HG02885 (cell line): Measurements from ENCODE around the gene GGPS1.
"Not testable (repeated sequence)": the region's sequence is repeated elsewhere in the genome, so short reads cannot be mapped to it uniquely, and the experiment has no call there.

Experiments used
- ATAC-seq: cut with Tn5 transposase; IDR thresholded peaks from one replicate; pipeline ENCODE4 v1.9.1; 2021; ENCODE audit warnings: mild to moderate bottlenecking; ENCODE audit not compliant: unreplicated experiment, poor library complexity

GGPS1 gene

GRCh38 chr1:235331401-235331800 is 3.0 kb downstream of the GGPS1 start:
- no peak for ATAC-seq

GRCh38 chr1:235336903-235337302 is 8.5 kb downstream of the GGPS1 start:
- no peak for ATAC-seq

DNA sequence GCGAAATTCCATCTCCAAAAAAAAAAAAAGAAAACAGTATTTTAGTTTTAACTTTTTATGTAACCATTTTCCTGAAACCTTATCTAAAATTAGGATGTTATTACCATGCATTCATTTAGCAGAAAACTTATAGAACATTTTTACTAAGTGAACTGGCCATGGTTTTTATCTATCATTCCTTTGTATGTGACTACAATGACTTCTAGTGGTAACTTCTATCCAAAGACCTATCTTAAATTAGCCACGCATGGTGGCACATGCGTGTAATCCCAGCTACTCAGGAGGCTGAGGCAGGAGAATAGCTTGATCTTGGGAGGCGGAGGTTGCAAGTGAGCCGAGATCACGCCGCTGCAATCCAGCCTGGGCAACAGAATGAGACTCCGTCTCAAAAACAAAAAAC is 11.4 kb downstream of the GGPS1 start:
- ATAC-seq, result no peak

DNA sequence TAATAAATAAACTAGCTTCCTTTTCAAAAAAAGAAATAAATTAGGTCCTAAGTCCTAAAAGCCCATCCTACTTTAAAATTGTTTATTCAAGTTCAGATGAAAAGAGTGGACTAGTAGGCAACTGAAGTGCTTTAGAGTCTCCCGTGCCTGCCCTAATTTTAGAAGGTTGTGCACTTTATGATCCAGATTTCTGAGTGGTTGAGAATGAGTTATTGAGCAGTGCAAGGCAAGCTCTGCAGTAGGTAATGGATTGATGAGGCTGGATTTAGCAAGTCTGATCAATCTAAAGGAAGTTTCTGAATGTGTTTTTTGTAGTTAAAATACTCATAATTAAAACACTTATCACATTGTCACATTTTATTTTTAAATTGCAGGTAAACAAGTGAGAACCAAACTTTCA is 13.0 kb downstream of the GGPS1 start:
- no peak for ATAC-seq

- ATAC-seq, result no peak
These were observed 13.7 kb downstream of the GGPS1 start for GRCh38 chr1:235342039-235342438.

- no peak for ATAC-seq
These were observed 14.1 kb downstream of the GGPS1 start for GRCh38 chr1:235342471-235342870.

- ATAC-seq, result no peak
These were observed 15.4 kb downstream of the GGPS1 start for GRCh38 chr1:235343726-235344125.

DNA sequence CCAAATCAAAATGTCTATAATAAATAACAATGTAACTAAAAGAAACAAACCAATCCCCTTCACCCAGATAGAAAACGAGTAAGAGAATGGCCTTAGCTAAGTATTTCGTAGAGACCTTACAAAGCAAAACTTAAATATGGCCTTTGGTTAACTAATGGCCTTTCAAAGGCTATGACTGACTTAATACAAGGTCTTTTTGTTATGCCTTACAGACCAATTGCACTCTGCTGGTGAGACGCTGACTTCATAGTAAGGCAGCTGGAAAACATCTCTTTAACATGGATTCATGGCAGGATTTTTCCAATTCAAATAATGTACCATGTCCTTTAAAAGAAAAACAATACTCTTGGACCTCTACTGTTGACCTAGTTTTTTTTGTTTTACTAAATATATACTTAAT is 23.1 kb downstream of the GGPS1 start:
- no peak for ATAC-seq

DNA sequence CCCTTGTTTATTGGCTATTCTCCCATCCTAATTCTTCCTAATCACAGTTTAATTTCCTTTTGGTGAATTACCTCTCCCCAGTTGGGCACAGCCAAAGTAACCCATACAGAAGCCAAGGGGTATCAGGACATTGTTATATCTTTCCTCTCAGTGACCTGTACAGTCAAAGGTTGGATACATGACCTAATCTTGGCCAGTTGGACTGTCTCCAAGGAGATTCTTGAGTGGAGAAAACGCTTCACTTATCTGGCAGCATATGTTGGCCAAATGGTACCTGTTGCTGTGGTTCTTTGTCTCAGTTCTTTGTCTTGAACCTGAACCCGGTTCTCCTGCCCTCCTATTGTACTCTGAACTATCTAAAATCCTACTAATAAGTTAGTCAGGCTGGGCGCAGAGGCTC is 23.5 kb downstream of the GGPS1 start:
- no peak for ATAC-seq

DNA sequence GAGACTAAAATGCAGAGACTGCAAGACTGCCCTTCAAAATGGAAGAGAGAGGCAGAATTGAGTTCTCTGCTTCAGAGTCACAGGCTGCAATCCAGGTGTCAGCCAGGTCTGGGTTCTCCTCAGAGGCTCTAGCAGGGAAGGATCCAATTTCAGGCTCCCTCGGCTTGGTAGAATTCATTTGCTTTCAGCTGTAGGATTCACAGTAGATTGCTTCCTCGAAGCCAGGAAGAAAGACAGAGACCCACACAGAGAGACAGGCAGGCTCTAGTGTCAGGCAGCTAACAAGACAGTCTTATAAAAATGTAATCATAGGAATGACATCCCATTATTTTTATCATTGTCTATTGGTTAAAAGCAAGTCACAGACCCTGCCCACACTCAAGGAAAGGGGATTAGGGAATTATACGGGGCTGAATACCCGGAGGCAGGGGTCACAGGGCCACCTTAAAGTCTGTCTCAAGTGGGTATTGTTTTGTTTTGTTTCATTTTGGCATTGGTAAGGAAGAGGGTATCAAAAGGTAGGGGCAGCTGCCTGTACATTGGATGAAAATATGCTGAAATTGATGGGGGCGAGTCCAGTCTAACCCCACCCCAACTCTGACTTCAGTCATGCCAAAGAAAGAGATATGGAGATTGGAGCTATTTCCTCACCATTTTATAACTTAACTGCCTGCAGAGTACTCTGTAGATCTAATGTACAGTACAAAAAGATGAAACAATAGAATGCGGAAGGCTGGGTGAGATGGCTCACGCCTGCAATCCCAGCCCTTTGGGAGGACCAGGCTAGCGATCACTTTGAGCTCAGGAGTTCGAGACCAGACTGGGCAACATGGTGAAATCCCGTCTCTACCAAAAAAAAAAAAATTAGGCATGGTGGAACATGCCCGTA is 29.4 kb downstream of the GGPS1 start:
- no peak for ATAC-seq

DNA sequence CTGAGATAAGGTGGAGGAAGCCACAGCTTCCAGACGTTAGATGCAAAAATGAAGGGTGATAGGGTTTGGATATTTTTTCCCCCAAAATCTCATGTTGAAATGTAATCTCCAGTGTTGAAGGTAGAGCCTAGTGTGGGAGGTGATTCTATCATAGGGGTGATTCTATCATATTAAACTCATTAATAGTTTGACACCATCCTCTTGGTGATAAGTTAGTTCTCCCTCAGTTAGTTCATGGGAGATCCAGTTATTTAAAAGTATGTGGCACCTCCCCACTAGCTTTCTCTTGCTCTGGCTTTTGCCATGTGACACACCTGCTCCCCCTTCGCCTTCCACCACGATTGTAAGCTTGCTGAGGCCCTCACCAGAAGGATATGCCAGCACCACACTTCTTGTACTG is 30.5 kb downstream of the GGPS1 start:
- ATAC-seq, result no peak

DNA sequence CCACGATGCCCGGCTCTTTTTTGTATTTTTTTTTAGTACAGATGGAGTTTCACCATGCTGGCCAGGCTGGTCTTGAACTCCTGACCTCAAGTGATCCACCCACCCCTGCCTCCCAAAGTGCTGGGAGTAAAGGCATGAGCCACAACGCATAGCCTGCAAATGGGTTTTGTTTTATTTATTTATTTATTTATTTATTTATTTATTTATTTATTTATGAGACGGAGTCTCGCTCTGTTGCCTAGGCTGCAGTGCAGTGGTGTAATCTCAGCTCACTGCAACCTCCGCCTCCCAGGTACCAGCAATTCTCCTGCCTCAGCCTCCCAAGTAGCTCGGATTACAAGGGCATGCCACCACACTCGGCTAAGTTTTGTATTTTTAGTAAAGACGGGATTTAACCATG is 35.8 kb downstream of the GGPS1 start:
- ATAC-seq, result not testable (repeated sequence)

GRCh38 chr1:235366286-235366685 is 37.9 kb downstream of the GGPS1 start:
- no peak for ATAC-seq

- peak; percentile 100 for ATAC-seq
These were observed 38.9 kb downstream of the GGPS1 start, which contains the start of gene TBCE for GRCh38 chr1:235367000-235367908. Gene TBCE (plus strand): TSS chr1:235367427. CDS start chr1:235380050, 12,623 bp downstream.

- ATAC-seq, result no peak
These were observed 40.1 kb downstream of the GGPS1 start for GRCh38 chr1:235368428-235368827.

DNA sequence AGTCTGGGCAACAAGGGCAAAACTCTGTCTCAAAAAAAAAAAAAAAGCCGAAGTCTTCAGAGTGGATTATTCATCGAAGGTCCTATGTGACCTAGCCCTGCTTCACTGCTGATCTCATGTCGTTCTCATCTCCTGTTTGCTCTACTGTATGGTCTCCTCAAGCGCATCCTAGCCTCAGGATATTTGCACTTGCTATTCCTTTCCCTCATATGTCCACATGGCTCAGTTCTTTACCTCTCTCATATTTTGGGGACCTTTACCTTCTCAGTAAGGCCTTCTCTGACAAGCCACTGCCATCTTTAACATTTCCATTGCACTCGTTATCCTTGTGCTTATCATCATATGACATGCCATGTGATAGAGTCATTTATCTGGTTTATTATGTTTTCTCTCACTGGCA is 41.4 kb downstream of the GGPS1 start:
- no peak for ATAC-seq

GRCh38 chr1:235375919-235376605 is 47.7 kb downstream of the GGPS1 start:
- no peak for ATAC-seq

GRCh38 chr1:235378134-235378735 is 49.9 kb downstream of the GGPS1 start:
- ATAC-seq, result not testable (repeated sequence)

GRCh38 chr1:235381955-235382739 is 53.8 kb downstream of the GGPS1 start:
- ATAC-seq, result not testable (repeated sequence)
